GM12875 (cell line): ENCODE data around the gene CD9.

Source experiments
- H3K4me3 ChIP-seq: one replicate; pipeline ENCODE4 v1.5.1; 2011; ENCODE audit warnings: low read depth, low read length, control low read depth
- CTCF ChIP-seq: IDR thresholded peaks from 2 replicates; pipeline ENCODE4 v1.5.1; 2011; ENCODE audit warnings: low read depth, mild to moderate bottlenecking, control low read depth, inconsistent platforms, low read length, moderate library complexity, borderline replicate concordance; ENCODE audit not compliant: insufficient read depth

The CD9 gene

GRCh38 chr12:6213969-6214368, 13.8 kb downstream of the CD9 start:
- H3K4me3 ChIP-seq = no peak overlapping the region
- TF ChIP-seq CTCF = no peak

- TF ChIP-seq CTCF = no peak
- H3K4me3 ChIP-seq = no peak overlapping the region
Observed at GRCh38 chr12:6214633-6215032, 14.4 kb downstream of the CD9 start.

GRCh38 chr12:6215120-6215807, 15.1 kb downstream of the CD9 start:
- no peak for TF ChIP-seq CTCF
- H3K4me3 ChIP-seq = no peak overlapping the region

GRCh38 chr12:6215932-6216494, 15.8 kb downstream of the CD9 start:
- H3K4me3 ChIP-seq = no peak overlapping the region
- TF ChIP-seq CTCF = no peak

- TF ChIP-seq CTCF = no peak
- H3K4me3 ChIP-seq = no peak overlapping the region
Observed at GRCh38 chr12:6216581-6216980, 16.4 kb downstream of the CD9 start.

- H3K4me3 ChIP-seq = no peak overlapping the region
- TF ChIP-seq CTCF = no peak
Observed at GRCh38 chr12:6218347-6218925, 18.2 kb downstream of the CD9 start.

- no peak overlapping the region for H3K4me3 ChIP-seq
- TF ChIP-seq CTCF = no peak
Observed at GRCh38 chr12:6219980-6220379, 19.8 kb downstream of the CD9 start.
